ENCODE data around the gene CORO2B. TPM values are rescaled to one million over a fixed set of nuclear protein-coding genes. Genes with fewer than 3 reads are reported as not detected.

Gene CORO2B
- total and polyA plus RNA-seq, 2 of the 4 experiments (the other 2 are of a cell fraction): 9.3 to 39.3 TPM

DNA sequence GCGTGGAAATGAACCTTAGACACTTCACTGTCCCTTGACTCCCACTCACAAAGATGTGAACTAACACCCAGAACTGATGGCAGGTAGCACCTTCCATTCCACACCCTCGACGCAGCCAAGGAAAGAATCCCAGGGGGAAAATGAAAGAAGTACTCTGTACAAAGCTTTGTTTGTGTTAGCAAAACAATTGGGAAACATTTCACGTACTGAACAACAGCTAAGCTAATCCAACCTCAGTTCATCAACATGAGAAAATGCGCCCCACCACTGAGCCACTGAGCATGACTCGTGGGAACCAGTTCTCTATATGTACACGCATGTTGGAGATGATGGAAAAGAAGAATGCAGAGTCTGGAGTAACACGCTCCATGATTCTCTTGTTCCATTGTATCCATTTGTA is 32.0 kb downstream of the CORO2B start:
- intact Hi-C loops (cut with micrococcal nuclease): no loop called here
- H2AK5ac ChIP-seq (ENCODE audit: low read depth, low read length): no peak overlapping the region
- CTCF ChIA-PET: no interaction called here
- no peak overlapping the region for H4K5ac ChIP-seq (ENCODE audit: low read depth, low read length)
- no TSS peak for BruUV-seq (replicated peaks)
- no peaks in the 10 kb centered on the region for H3K9me3 ChIP-seq (ENCODE audit: control insufficient read depth, insufficient read depth, low read length)
- no peak overlapping the region for H4K8ac ChIP-seq (ENCODE audit: low read depth in 2 of 2, low read length in 2 of 2)
- no peak overlapping the region for H3K27ac ChIP-seq (ENCODE audit: insufficient read depth, low read length)
- no peak overlapping the region for H3K18ac ChIP-seq (ENCODE audit: low read depth, low read length)
- no peak overlapping the region for H3K4me2 ChIP-seq (ENCODE audit: low read depth, low read length)
- peaks cover 16% of the 10 kb centered on the region for H3K9me1 ChIP-seq (ENCODE audit: insufficient read depth, low read length)
- ATAC-seq (ENCODE audit: low read depth) (no peak), DNase-seq (no peak)
- no peaks in the 10 kb centered on the region for H3K27me3 ChIP-seq (ENCODE audit: control insufficient read depth, insufficient read depth, low read length)
- in situ Hi-C loops (cut with MboI; ENCODE audit: low sequenced_read_pairs): no loop called here
- no peak overlapping the region for H2BK15ac ChIP-seq (ENCODE audit: low read depth, low read length)
- H2BK20ac ChIP-seq (ENCODE audit: low read depth, low read length): no peak overlapping the region
- H4K91ac ChIP-seq (ENCODE audit: insufficient read depth, low read depth, low read length): no peak overlapping the region; the same call in 1 of the 2 replicates
- no peak overlapping the region for H3K9ac ChIP-seq (ENCODE audit: low read depth, low read length)
- H4K20me1 ChIP-seq (ENCODE audit: insufficient read depth, low read length): no peaks in the 10 kb centered on the region
- H2BK5ac ChIP-seq (ENCODE audit: low read depth, low read length, poor library complexity, severe bottlenecking): no peak overlapping the region
- H3K4me1 ChIP-seq (ENCODE audit: control insufficient read depth, insufficient read depth, low read length): peaks cover 34% of the 10 kb centered on the region
- H3K4me3 ChIP-seq (ENCODE audit: insufficient read depth, low read depth, low read length): no peak overlapping the region
- H3K14ac ChIP-seq (replicated peaks; ENCODE audit: low read depth, low read length): no peak overlapping the region
- no CpG with 5 or more reads among the region's 8 CpGs for WGBS, 2 experiments (ENCODE audit: extremely low coverage in 2 of 2, insufficient read length in 1 of 2)
- POLR2A ChIA-PET (ENCODE audit: unreplicated experiment): no interaction called here
- H3K4ac ChIP-seq (ENCODE audit: low read depth, low read length): 0 out of 2 replicates have a peak overlapping the region, but pooled peaks have one; percentile 2
- H3K23ac ChIP-seq (ENCODE audit: low read depth, low read length): no peak overlapping the region
- H3K56ac ChIP-seq (ENCODE audit: extremely low read depth, insufficient read depth, low read length): no peak overlapping the region
- H3K36me3 ChIP-seq (ENCODE audit: control insufficient read depth, insufficient read depth, low read length): no peaks in the 10 kb centered on the region
- H2AK9ac ChIP-seq (replicated peaks; ENCODE audit: low read depth, low read length, poor library complexity): no peak overlapping the region
- no peak overlapping the region for H2AFZ ChIP-seq (replicated peaks; ENCODE audit: low read length, poor library complexity)
- TF ChIP-seq NFE2L2 (IDR thresholded peaks at IDR 0.05; ENCODE audit: low read depth, low read length): no peak
- TF ChIP-seq CHD1 (IDR thresholded peaks at IDR 0.05; ENCODE audit: low read depth, low read length): no peak
- H2BK120ac ChIP-seq (ENCODE audit: low read depth, low read length): no peak overlapping the region
- dilution Hi-C loops (cut with HindIII; ENCODE audit: low sequenced_read_pairs, unreplicated experiment): no loop called here
- H3K79me1 ChIP-seq (ENCODE audit: low read depth in 1 of 2, low read length in 2 of 2): peaks cover 41 to 68% of the 10 kb centered on the region in 2 experiments
